ENCODE results near the gene CLIC3.

DNA sequence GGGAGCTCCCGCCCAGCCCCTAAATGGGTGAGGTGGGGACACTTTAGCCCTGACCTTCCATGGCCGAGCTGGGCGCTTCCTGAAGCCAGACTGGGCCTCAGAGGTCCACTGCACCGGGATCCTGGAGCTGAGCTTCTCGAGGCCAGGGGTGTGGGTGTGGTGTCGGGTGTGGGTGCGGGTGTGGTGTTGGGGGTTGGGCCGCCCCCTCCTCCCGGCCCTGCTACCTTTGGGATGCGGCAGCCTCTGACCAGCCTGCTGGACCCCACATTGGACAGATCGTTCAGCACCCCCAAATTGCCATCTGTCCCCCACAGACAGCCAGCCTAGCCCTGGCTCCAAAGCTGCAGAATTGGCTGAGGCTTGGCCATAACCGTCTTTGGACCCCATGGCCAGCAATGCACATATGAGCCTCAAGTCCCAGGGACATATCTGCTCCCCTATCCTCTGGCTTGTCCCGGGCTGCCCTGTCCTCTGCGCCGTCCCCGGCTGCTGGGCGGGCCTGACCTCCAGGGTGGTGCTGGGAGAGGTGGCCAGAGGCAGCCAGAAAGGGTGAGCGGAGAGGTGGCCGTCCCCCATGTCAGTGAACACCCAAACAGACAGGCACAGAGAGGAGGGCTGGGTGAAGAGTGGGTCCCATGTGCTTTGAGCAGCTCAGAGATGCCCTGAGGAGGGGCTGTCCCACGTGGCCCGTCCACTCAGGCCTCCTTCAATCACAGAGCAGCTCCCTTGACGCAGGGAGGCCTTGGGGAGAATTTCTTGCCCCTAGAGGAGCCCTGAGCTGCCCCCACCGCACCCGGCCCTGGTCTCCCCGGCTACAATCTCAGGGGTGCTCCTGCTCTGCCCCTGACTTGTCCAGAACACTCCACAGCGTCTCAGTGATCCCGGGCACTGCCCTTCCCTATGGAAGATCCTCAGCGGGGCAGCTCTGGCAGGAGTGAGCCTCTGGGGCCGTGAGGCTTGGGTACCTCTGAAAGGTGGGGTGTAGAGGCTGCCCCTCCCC is 22.4 kb downstream of the CLIC3 start:
- TF ChIP-seq POLR2AphosphoS5 (IDR thresholded peaks at IDR 0.05) (no peak), POLR2A (IDR thresholded peaks at IDR 0.05) (no peak)
- TF ChIP-seq, protein P1, sequence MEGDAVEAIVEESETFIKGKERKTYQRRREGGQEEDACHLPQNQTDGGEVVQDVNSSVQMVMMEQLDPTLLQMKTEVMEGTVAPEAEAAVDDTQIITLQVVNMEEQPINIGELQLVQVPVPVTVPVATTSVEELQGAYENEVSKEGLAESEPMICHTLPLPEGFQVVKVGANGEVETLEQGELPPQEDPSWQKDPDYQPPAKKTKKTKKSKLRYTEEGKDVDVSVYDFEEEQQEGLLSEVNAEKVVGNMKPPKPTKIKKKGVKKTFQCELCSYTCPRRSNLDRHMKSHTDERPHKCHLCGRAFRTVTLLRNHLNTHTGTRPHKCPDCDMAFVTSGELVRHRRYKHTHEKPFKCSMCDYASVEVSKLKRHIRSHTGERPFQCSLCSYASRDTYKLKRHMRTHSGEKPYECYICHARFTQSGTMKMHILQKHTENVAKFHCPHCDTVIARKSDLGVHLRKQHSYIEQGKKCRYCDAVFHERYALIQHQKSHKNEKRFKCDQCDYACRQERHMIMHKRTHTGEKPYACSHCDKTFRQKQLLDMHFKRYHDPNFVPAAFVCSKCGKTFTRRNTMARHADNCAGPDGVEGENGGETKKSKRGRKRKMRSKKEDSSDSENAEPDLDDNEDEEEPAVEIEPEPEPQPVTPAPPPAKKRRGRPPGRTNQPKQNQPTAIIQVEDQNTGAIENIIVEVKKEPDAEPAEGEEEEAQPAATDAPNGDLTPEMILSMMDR (IDR thresholded peaks at IDR 0.05): no peak
